Bronchial epithelial cell (primary cell): ENCODE data around the gene AADACL4. TPM values are rescaled to one million over a fixed set of nuclear protein-coding genes. Genes with fewer than 3 reads are reported as not detected.
A peak's percentile ranks its signal among the peaks of the same experiment; 100 is the strongest.

Experiments
- DNase-seq: peaks from one replicate; pipeline ENCODE4 v3.0.0-alpha.2; 2010; ENCODE audit warnings: low read depth
- FAIRE-seq: peaks from 2 replicates; lab custom pipeline; 2011; peaks lifted over from hg19 to GRCh38; lab: Jason Lieb, UNC
- H3K27me3 ChIP-seq: 2 replicates; pipeline ENCODE4 v1.5.1; 2011; ENCODE audit warnings: low read length; ENCODE audit not compliant: control insufficient read depth, insufficient read depth
- H3K36me3 ChIP-seq: 2 replicates; pipeline ENCODE4 v1.5.1; 2011; ENCODE audit warnings: low read length; ENCODE audit not compliant: control insufficient read depth, insufficient read depth
- H3K4me3 ChIP-seq: 2 replicates; pipeline ENCODE4 v1.5.1; 2011; ENCODE audit warnings: mild to moderate bottlenecking, low read depth, low read length, control low read depth
- CTCF ChIP-seq: IDR thresholded peaks from 2 replicates; pipeline ENCODE4 v1.5.1; 2011; ENCODE audit warnings: mild to moderate bottlenecking, moderate library complexity, low read length, control low read depth, inconsistent platforms; ENCODE audit not compliant: insufficient read depth, severe bottlenecking
- total RNA-seq: library from RNA; depleted of rRNA; stranded (reverse); fragments of >200 nt; gene quantifications from 2 replicates; pipeline ENCODE4 v1.2.1, GENCODE V29; 2014

AADACL4 gene
- total RNA-seq, 1 donor from 2014 or later: not detected

GRCh38 chr1:12601700-12602658 is 41.9 kb upstream of the AADACL4 start:
- no peak for FAIRE-seq
- peaks cover 6% of the 10 kb centered on the region for H3K36me3 ChIP-seq
- no peaks in the 10 kb centered on the region for H3K27me3 ChIP-seq
- no peak overlapping the region for H3K4me3 ChIP-seq
- no peak for DNase-seq
- no peak for TF ChIP-seq CTCF

GRCh38 chr1:12602659-12603024 is 41.2 kb upstream of the AADACL4 start:
- no peak for DNase-seq
- no peak for FAIRE-seq

GRCh38 chr1:12603224-12603623 is 40.7 kb upstream of the AADACL4 start:
- DNase-seq: no peak
- no peak for TF ChIP-seq CTCF
- Histone ChIP-seq H3K27me3 (no peaks in the 10 kb centered on the region), H3K36me3 (peaks cover 7% of the 10 kb centered on the region), H3K4me3 (no peak overlapping the region)
- no peak for FAIRE-seq

More at GRCh38 chr1:12602659-12603024, 41.2 kb upstream of the AADACL4 start:
- no peaks in the 10 kb centered on the region for H3K27me3 ChIP-seq
- no peak for TF ChIP-seq CTCF
- peaks cover 6% of the 10 kb centered on the region for H3K36me3 ChIP-seq
- no peak overlapping the region for H3K4me3 ChIP-seq

GRCh38 chr1:12604114-12604874 is 39.6 kb upstream of the AADACL4 start:
- Histone ChIP-seq H3K4me3 (no peak overlapping the region), H3K36me3 (peaks cover 11% of the 10 kb centered on the region), H3K27me3 (no peaks in the 10 kb centered on the region)
- peak; percentile 96 for DNase-seq
- FAIRE-seq: peak; percentile 43
- no peak for TF ChIP-seq CTCF

GRCh38 chr1:12604986-12605385 is 38.9 kb upstream of the AADACL4 start:
- H3K36me3 ChIP-seq: peaks cover 11% of the 10 kb centered on the region
- FAIRE-seq (no peak), DNase-seq (no peak)
- H3K27me3 ChIP-seq: no peaks in the 10 kb centered on the region
- TF ChIP-seq CTCF: no peak
- H3K4me3 ChIP-seq: no peak overlapping the region
